Fibroblast of skin of left biceps (primary cell): ENCODE data around the gene C20orf96.
A peak's percentile ranks its signal among the peaks of the same experiment; 100 is the strongest.
"Not testable (repeated sequence)": the region's sequence is repeated elsewhere in the genome, so short reads cannot be mapped to it uniquely, and the experiment has no call there.

ENCODE experiments used
- DNase-seq, 2 experiments: peaks; one replicate each; pipeline ENCODE4 v3.0.0-alpha.2; 2013; ENCODE audit warnings: low read depth in 2 of 2

The C20orf96 gene

GRCh38 chr20:284172-284571, 6.4 kb downstream of the C20orf96 start:
- no peak for DNase-seq

DNA sequence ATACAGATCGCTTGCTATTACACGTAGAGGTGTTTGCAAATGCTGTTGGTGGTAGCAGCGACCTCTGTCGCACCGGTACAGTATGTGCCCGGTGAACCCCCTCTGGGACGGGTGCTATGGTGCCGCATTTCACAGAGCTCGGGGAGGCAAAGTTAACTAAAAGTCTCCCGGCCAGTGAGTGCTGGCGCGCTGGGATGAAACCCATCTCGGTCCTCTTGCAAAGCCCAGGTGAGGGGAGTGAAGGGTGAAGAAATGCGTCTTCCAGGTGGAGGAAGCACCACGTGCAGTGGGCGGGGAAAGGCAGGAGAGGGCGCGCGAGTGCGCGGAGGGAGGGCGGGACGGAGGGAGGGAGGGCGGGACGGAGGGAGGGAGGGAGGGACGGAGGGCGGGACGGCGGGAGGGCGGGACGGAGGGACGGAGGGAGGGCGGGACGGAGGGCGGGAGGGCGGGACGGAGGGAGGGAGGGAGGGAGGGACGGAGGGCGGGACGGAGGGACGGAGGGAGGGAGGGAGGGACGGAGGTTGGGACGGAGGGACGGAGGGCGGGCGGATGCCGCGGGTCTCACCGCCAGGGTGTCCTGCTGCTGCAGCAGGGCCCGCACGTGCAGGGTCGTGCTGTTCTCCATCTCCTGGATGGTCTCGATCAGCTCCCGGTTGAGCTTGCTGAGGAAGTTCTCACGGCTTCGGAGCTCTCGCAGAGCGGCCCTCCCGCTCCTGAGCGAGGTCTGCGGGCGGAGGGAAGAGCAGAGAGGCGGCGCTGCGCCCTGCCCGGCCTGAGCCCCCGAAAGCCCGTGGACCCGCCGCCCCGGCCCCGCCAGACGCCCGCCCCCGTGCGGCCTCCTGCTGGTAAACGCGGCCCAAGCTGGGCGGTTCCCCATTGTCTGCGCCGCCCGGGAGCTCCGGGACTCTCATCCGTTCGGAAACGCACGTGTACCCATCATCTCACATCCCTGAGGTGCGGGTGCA, 11.7 kb downstream of the C20orf96 start:
- DNase-seq: no peak

- DNase-seq: no peak
Observed at GRCh38 chr20:278181-278580, 12.4 kb downstream of the C20orf96 start.

GRCh38 chr20:277496-277781, 13.1 kb downstream of the C20orf96 start:
- no peak for DNase-seq

DNA sequence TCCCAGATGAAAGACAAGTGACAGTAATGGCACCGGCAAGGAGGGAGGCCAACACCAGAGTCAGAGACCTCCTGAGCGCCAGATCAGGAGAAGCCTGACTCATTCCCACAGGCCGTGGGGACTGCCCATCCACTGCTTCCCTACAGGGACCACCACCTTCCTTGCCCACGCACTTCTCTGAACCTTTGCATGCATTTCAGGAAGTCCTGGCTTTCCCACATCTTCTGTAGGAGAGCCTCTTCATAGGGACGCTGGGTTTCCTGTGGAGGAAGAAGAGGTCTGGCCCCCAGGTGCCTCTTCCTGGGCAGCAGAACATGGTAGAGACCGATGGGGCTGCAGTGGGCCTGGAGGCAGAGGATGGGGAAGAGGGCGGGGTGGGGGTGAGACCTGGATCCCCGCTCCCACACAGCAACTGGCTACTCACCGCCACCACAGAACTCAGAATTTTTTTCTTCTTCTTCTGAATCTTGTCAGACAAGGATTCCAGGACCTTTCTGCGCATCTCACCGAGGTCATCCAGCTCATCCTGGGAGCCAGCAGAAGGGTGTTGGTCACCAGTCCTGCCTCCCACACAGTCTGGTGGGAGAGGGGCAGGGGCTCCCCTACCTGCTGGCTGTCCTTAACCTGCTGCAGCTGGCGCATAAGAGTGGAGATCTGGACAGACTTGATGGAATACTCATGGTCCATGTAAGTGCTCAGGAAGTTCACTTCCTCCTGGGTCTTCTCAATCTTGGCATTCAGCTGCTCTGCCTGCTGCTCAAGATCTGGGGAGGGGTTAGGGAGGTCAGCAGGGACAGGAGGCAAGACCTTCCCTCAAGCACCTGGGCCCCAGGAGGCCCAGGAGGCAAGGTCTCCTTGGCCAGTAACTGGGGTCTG, 13.7 kb downstream of the C20orf96 start:
- DNase-seq: no peak

DNA sequence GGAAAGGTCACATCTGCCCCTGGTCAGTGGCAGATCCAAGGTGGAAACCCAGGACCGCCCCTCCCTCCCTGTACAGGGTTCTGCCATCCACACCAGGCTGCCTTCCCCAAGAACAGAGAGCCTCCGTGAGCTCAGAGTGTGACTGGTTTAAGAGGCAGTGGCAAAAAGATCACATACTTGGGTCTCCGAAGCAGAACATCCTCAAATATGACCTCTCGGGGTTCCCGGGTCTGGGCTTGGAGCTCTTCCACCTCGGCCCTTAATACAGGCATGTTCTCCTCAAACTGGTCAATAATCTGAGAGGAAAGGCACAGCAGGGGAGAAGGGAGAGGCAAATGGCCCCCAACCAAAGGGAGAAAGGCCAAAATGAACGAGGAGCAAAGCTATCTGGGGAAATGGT, 14.8 kb downstream of the C20orf96 start:
- DNase-seq: no peak

- no peak for DNase-seq
Observed at GRCh38 chr20:273884-274283, 16.7 kb downstream of the C20orf96 start.

DNA sequence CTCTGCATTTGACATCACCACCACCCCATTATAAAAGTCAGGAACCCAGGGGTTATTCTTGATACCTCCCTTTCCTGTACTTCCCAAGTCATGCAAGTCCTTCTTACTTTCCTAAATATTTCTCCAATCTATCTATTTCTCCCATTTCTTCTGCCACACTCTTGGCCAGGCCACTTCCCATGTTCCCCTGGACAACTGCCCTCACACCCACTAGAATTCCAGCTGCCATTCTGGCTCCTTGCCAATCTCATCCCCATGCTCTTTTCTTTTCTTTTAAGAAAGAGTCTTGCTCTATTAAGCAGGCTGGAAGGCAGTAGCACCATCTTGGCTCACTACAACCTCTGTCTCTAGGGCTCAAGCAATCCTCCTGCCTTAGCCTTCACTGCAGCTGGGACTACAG, 17.8 kb downstream of the C20orf96 start:
- DNase-seq: no peak

DNA sequence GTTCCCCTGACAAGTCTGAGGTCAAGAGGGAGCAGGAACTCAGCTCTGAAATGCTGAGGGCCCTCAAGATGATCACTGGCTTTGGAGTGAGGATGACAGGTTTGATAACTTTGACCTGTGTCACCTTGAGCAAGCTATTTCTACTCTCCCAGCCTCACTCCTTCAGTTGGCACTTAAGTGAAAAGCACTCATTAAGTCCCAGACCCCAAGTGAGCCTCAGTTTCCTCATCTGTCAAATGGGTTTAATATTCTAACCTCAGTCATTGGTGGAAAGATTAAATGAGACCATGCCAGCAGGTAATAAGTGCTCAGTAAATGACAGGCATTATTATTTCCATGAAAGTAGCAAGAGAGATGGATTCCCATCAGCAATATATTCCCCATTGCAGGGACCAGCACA, 19.0 kb downstream of the C20orf96 start:
- no peak for DNase-seq

- DNase-seq: no peak
Observed at GRCh38 chr20:271069-271468, 19.5 kb downstream of the C20orf96 start.

DNA sequence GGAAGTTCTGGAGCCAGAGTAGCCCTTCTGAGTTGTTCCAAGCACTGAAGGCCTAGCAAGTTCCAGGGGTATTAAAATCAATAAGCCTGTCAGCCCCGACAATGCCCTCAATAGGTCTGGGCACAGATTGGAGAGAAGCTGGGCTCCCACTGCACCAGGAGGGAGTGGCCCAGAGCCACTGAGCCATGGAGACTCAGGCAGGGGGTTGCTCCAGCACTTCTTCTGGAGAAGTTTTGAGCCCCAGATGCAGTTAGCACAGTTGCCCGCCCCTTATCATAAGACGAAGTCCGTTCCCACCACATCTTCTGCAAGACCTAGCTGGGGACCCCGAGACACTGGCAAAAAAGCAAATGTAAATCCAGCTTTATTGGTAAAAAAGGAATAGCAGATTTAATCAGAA, 20.0 kb downstream of the C20orf96 start:
- no peak for DNase-seq

DNA sequence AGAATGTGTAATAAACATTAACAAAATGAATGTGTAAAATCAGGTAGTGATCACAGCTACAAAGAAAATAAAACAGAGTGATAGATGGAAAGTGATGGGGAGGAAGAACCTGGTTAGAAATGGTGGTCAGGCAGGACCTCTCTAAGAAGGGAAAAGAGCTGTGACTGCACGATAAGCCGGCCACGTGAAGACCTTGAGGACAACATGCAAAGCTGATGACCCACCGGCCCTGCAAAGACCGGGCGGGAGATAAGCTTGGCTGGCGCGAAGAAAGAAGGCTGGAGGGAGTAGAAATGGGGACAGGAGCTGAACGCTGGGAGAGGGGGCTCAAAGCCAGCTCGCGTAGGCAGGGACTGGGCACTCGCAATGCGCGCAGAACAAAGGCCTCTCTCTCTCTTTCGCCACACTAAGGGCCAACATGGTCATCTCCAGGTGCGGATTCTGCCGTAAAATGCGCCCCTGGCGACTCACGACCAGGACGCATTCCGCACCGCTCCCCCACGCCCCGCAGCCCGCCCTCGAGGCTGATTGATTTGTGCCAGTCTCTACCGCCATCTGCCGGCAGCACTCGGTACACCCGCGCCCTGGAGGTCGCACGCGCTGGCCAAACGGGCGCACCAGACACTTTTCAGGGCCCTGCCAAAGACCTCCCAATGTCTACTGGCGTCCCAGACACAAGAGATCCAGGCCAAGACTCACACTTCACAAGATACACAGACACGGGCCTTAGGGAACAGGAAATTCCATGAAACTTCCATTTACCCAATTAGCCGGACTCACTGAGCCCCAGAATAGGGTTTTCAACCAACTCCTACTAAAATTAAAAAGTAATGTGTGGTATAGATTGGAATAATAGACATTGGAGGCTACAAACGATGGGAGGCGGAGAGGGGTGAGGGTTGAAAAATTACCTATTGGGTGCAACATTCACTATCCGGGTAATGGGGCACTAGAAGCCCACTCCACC, 23.7 kb downstream of the C20orf96 start:
- peak; percentile 21 to 26 for DNase-seq

GRCh38 chr20:263701-264100, 26.8 kb downstream of the C20orf96 start:
- DNase-seq: no peak

GRCh38 chr20:259981-260380, 30.6 kb downstream of the C20orf96 start:
- no peak for DNase-seq

DNA sequence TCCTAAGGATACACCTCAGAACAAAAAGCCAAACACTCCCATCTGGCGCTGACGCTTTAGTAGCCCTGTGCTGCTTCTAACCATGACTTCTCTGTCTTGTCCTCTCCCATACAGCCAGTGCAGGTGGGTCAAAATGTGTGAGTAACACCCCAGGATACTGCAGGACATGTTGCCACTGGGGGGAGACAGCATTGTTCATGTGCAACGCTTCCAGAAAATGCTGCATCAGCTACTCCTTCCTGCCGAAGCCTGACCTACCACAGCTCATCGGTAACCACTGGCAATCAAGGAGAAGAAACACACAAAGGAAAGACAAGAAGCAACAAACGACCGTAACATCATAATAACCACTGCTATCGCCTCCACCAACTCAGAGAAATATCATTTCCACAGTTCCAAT, 31.6 kb downstream of the C20orf96 start:
- DNase-seq: no peak

DNA sequence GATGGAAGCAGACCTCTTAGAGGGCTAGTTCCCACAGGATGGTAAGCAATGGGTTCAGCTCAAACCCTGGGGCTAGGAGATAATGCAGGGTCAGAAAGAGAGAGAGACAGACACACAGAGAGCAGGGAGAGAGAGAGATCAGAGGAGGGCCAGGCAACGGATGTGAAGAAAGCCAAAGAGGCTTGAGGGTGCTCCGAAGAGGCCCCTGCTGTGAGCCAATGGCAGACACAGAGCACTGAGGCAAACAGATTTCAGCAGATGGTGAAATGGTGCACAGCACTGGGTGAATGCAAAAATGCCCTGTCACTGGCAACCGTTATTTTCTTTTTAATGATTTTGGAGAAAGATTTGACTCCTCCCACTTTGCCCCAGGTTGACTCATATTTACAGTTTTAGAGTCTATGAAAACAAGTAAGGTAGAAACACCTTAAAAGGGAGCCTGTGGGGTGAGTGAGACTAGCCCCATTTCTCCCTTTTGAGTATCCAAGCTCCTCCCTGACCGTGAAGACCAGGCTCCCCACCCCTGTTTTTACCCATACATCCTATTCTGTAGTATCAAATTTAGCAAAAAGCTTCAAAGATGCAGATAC, 32.2 kb downstream of the C20orf96 start:
- no peak for DNase-seq

DNA sequence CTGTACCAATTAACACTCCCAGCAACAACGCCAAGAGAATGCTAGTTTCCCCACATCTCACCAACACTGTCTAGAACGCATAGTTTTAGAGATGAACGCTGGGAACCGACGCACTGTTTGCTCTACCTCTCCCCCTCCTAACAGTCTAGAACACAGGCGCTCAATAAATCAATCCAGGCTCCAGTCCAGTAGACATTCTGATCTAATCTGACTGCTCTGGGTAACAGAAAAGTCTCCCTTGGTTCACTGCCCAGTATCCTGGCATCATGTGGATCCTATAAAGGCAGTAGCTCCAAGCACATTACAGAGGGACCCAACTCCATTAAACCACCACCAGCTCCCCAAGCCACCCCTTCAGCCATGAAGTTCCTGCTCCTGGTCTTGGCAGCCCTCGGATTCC, 33.1 kb downstream of the C20orf96 start, which contains the start of gene DEFB132:
TSS of gene DEFB132 (plus strand) at position 306 of the 400 bp plus-strand sequence. CDS start at position 361, 55 bp downstream.
- DNase-seq: no peak

GRCh38 chr20:253447-253846, 37.1 kb downstream of the C20orf96 start:
- DNase-seq: not testable (repeated sequence)

- DNase-seq: no peak
Observed at GRCh38 chr20:252801-253200, 37.7 kb downstream of the C20orf96 start.

GRCh38 chr20:251354-251753, 39.2 kb downstream of the C20orf96 start:
- no peak for DNase-seq

DNA sequence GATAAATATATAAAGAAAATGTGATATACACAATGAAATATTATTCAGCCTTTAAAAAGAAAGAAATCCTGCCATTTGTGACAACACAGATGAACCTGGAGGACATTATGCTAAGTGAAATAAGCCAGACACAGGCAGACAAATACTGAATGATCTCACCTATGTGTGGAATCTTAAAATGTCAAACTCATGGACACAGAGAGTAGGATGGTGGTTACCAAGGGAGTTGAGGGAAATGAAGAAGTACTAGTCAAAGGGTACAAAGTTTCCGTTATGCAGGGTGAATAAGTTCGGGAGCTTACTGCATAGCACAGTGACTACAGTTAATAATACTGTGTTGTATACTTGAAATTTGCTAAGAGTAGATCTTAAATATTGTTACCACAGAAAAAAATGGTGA, 47.6 kb downstream of the C20orf96 start:
- no peak for DNase-seq
